Activated CD8-positive, alpha-beta memory T cell treated with anti-CD3 and anti-CD28 coated beads, Interleukin-2, amount 10 ng/mL, durations not matched to agents 7 days and 5 days (primary cell): ENCODE measurements around the gene ABCA13. TPM values are rescaled to one million over a fixed set of nuclear protein-coding genes. Genes with fewer than 3 reads are reported as not detected.

Experiments used
- ATAC-seq: fragments of 150-1000 bp; cut with Tn5 transposase; one replicate; pipeline ENCODE4 v1.10.0; 2021; ENCODE audit warnings: moderate library complexity
- CTCF ChIA-PET: fragments of 350-600 bp; sonication (Branson Sonifier 250); formaldehyde crosslinking; loops from one replicate; lab custom pipeline; 2021; ENCODE audit warnings: antibody characterized with exemption; lab: Charles Lee
- DNase-seq: peaks from one replicate; pipeline ENCODE4 v3.0.0-alpha.2; 2020
- H3K27ac Mint-ChIP-seq: one replicate; pipeline ENCODE4 v1.8.0; 2021; ENCODE audit warnings: mild to moderate bottlenecking, mixed read lengths
- H3K27me3 Mint-ChIP-seq: one replicate; pipeline ENCODE4 v1.8.0; 2021; ENCODE audit warnings: mixed read lengths
- H3K36me3 Mint-ChIP-seq: one replicate; pipeline ENCODE4 v1.8.0; 2021; ENCODE audit warnings: mild to moderate bottlenecking, mixed read lengths
- H3K4me1 Mint-ChIP-seq: one replicate; pipeline ENCODE4 v1.8.0; 2021; ENCODE audit warnings: mixed read lengths
- H3K4me3 Mint-ChIP-seq: one replicate; pipeline ENCODE4 v1.8.0; 2021; ENCODE audit warnings: mild to moderate bottlenecking, moderate library complexity, mixed read lengths
- H3K9me3 Mint-ChIP-seq: one replicate; pipeline ENCODE4 v1.8.0; 2022; ENCODE audit warnings: low read depth, mixed read lengths
- total RNA-seq, 2 experiments: library from RNA; stranded (reverse); gene quantifications; one replicate each; pipeline ENCODE4 v1.2.3, GENCODE V29; 2021

The ABCA13 gene
- total RNA-seq, 2 experiments from 2014 or later, result 0.05 to 0.06 TPM

- DNase-seq (no peak), ATAC-seq (no peak)
- H3K36me3 Mint-ChIP-seq, result no peaks in the 10 kb centered on the region
- no peaks in the 10 kb centered on the region for H3K4me1 Mint-ChIP-seq
- no peak overlapping the region for H3K4me3 Mint-ChIP-seq
- H3K27ac Mint-ChIP-seq, result no peak overlapping the region
- H3K27me3 Mint-ChIP-seq, result no peaks in the 10 kb centered on the region
- no peaks in the 10 kb centered on the region for H3K9me3 Mint-ChIP-seq
- CTCF ChIA-PET, result no interaction called here
These were observed 302.1 kb downstream of the ABCA13 start for GRCh38 chr7:48473205-48473865.

DNA sequence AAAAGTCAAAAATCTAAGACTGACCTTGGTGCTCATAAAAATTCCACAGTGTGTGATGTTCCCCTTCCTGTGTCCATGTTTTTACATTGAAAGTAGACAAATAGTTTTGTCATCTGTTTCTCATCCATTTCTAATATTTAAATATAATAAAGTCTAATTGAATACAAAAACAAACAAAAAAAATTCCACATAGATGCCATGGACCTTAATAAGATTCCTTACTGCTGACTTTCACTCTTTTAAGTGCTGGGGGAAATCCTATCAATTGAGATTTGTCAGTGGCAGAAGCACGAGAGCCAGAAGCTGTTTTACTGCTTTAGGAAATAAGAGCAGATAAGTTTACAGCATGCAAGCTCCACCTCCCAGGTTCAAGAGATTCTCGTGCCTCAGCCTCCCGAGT, 310.0 kb downstream of the ABCA13 start:
- no peaks in the 10 kb centered on the region for H3K36me3 Mint-ChIP-seq
- H3K27me3 Mint-ChIP-seq, result no peaks in the 10 kb centered on the region
- CTCF ChIA-PET, result no interaction called here
- H3K4me1 Mint-ChIP-seq, result no peaks in the 10 kb centered on the region
- no peak overlapping the region for H3K4me3 Mint-ChIP-seq
- ATAC-seq, result no peak
- no peaks in the 10 kb centered on the region for H3K9me3 Mint-ChIP-seq
- no peak overlapping the region for H3K27ac Mint-ChIP-seq
- no peak for DNase-seq

GRCh38 chr7:48497521-48497920, 326.3 kb downstream of the ABCA13 start:
- Mint-ChIP-seq H3K9me3 (no peaks in the 10 kb centered on the region), H3K27ac (no peak overlapping the region), H3K36me3 (no peaks in the 10 kb centered on the region), H3K27me3 (no peaks in the 10 kb centered on the region), H3K4me3 (no peak overlapping the region), H3K4me1 (no peaks in the 10 kb centered on the region)
- ATAC-seq (no peak), DNase-seq (no peak)
- CTCF ChIA-PET, result no interaction called here

DNA sequence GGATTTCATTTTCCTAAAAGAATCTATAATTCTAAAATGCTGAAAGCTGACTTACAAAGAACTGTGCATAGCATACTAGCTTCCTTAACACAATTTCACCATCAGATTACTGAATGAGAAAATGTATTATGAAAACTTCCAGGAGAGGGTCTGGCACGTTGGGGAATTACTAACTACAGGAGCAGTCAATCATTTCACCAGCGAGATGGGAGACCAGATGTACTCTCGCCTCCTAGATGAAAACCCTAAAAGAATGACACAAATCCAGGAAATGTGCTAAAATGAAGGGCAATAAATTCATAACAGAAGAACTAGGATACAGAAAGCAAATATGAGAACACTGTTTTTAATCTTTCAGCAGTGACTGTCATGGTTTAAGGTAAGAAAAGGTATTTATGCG, 330.8 kb downstream of the ABCA13 start:
- Mint-ChIP-seq H3K9me3 (no peaks in the 10 kb centered on the region), H3K27me3 (no peaks in the 10 kb centered on the region), H3K27ac (no peak overlapping the region), H3K4me3 (no peak overlapping the region), H3K36me3 (no peaks in the 10 kb centered on the region), H3K4me1 (no peaks in the 10 kb centered on the region)
- DNase-seq (no peak), ATAC-seq (no peak)
- CTCF ChIA-PET, result no interaction called here

- Mint-ChIP-seq H3K4me3 (no peak overlapping the region), H3K36me3 (no peaks in the 10 kb centered on the region), H3K9me3 (no peaks in the 10 kb centered on the region), H3K4me1 (no peaks in the 10 kb centered on the region), H3K27ac (no peak overlapping the region), H3K27me3 (no peaks in the 10 kb centered on the region)
- DNase-seq (no peak), ATAC-seq (no peak)
- CTCF ChIA-PET, result no interaction called here
These were observed 333.8 kb downstream of the ABCA13 start for GRCh38 chr7:48505051-48505450.

- Mint-ChIP-seq H3K36me3 (no peaks in the 10 kb centered on the region), H3K4me1 (no peaks in the 10 kb centered on the region), H3K27ac (no peak overlapping the region), H3K27me3 (no peaks in the 10 kb centered on the region), H3K9me3 (no peaks in the 10 kb centered on the region), H3K4me3 (no peak overlapping the region)
- CTCF ChIA-PET, result no interaction called here
- DNase-seq (no peak), ATAC-seq (no peak)
These were observed 334.2 kb downstream of the ABCA13 start for GRCh38 chr7:48505466-48505865.

- no peaks in the 10 kb centered on the region for H3K36me3 Mint-ChIP-seq
- H3K4me3 Mint-ChIP-seq, result no peak overlapping the region
- CTCF ChIA-PET, result no interaction called here
- no peaks in the 10 kb centered on the region for H3K9me3 Mint-ChIP-seq
- H3K27ac Mint-ChIP-seq, result no peak overlapping the region
- ATAC-seq, result no peak
- no peaks in the 10 kb centered on the region for H3K27me3 Mint-ChIP-seq
- H3K4me1 Mint-ChIP-seq, result no peaks in the 10 kb centered on the region
- no peak for DNase-seq
These were observed 335.3 kb downstream of the ABCA13 start for GRCh38 chr7:48506569-48506968.

DNA sequence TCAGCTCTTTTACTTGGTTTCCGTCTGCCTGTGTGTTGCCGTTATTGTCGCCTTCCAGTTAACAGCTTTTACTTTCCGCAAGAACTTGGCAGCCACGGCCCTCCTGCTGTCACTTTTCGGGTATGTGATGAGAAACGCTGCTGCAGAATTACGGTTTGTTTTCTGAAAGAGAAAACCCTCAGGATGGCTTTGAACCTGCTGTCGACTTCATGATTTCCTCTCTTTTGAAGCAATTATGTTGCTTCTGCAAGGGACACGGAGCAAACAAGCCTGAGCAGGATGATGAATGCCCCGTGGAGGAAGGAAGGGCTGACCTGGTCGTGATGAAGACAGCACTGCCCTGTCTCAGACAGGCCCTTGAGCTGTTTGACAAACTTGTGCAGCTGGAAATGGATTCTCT, 339.8 kb downstream of the ABCA13 start:
- Mint-ChIP-seq H3K27ac (no peak overlapping the region), H3K27me3 (no peaks in the 10 kb centered on the region), H3K36me3 (no peaks in the 10 kb centered on the region), H3K4me1 (no peaks in the 10 kb centered on the region), H3K4me3 (no peak overlapping the region), H3K9me3 (no peaks in the 10 kb centered on the region)
- no peak for ATAC-seq
- CTCF ChIA-PET, result no interaction called here
- no peak for DNase-seq

DNA sequence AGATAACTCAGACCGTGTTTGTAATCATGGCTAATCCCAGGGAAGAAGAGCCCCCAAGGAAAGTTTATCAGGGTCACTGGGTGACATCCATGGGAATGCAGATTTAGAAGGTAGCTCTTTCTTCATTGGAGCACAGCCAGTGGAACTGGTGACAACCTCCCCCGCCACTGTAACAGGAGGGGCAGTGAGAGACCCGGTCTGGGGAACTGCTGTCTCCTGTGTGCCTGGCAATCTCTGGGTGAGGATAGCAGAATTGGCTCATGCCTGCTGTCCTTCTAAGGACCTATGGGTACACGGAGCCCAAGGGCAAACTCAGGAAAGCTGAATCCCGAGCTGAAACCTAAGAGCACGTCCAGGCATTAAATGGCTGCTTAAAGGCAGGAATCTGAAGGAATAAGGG, 341.6 kb downstream of the ABCA13 start:
- DNase-seq (no peak), ATAC-seq (no peak)
- H3K27me3 Mint-ChIP-seq, result no peaks in the 10 kb centered on the region
- peaks cover 2% of the 10 kb centered on the region for H3K9me3 Mint-ChIP-seq
- CTCF ChIA-PET, result no interaction called here
- H3K4me1 Mint-ChIP-seq, result no peaks in the 10 kb centered on the region
- H3K4me3 Mint-ChIP-seq, result no peak overlapping the region
- H3K36me3 Mint-ChIP-seq, result no peaks in the 10 kb centered on the region
- H3K27ac Mint-ChIP-seq, result no peak overlapping the region

DNA sequence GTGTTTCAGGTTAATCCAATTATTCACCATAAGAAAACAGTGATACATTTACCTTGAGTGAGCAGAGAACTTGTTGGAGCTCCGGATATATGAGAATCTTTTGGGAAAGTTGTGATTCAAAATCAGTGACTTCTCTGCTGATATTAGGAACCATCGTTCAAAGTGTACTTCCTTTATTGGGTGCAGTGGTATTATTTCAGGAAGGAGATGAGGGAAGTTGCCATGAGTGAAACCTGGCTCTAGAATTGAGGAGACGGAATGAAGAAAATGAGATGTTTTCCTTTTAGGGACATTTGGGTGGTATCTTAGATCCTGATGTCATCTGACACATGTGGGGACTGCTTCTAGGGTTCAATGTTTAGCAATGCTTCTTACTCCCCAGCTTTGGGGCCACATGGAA, 343.9 kb downstream of the ABCA13 start:
- Mint-ChIP-seq H3K4me1 (no peaks in the 10 kb centered on the region), H3K9me3 (peaks cover 2% of the 10 kb centered on the region), H3K4me3 (no peak overlapping the region), H3K27ac (no peak overlapping the region), H3K27me3 (no peaks in the 10 kb centered on the region), H3K36me3 (no peaks in the 10 kb centered on the region)
- ATAC-seq (no peak), DNase-seq (no peak)
- CTCF ChIA-PET, result no interaction called here

DNA sequence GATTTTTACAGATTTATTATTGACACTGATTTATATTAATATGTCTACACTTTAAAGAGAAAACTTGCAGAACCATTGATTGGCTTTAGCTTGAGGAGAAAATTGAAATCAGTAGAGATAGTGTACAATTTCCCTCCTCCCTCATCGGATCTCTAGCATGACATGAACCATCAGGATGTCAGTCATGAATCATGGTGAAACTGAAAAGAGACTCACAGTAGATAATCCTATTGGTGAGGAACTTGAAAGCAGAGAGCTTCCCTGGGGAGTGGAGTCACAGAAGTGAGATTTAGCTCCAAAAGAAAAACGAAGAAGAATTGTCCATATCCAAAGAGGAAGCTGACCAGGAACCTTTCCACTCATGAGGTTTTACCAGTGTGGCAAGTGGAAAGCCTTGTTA, 346.8 kb downstream of the ABCA13 start:
- peaks cover 2% of the 10 kb centered on the region for H3K9me3 Mint-ChIP-seq
- no peak for DNase-seq
- no peaks in the 10 kb centered on the region for H3K4me1 Mint-ChIP-seq
- no peak overlapping the region for H3K27ac Mint-ChIP-seq
- H3K4me3 Mint-ChIP-seq, result no peak overlapping the region
- no peaks in the 10 kb centered on the region for H3K36me3 Mint-ChIP-seq
- no peaks in the 10 kb centered on the region for H3K27me3 Mint-ChIP-seq
- CTCF ChIA-PET, result no interaction called here
- ATAC-seq, result no peak

DNA sequence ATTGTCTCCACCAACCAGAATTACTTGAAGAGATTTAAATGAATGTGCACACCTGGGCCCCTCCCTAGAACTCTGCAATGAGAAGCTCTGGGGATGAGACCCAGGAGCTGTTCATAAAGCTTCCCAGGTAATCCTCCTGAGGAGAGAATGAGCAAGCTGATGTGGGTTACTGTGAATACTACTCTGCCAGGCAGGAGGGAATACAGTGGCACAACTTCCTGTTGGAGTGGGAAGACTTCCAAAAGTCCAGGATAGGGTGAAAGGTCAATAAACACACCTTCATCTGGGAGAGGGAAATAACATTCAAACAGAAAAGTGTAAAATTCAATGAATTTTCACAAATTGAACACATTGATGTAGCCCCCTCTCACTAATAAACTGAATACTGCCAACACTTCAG, 351.4 kb downstream of the ABCA13 start:
- no peak overlapping the region for H3K27ac Mint-ChIP-seq
- CTCF ChIA-PET, result no interaction called here
- DNase-seq, result no peak
- H3K4me1 Mint-ChIP-seq, result no peaks in the 10 kb centered on the region
- H3K4me3 Mint-ChIP-seq, result no peak overlapping the region
- no peaks in the 10 kb centered on the region for H3K36me3 Mint-ChIP-seq
- no peak for ATAC-seq
- no peaks in the 10 kb centered on the region for H3K9me3 Mint-ChIP-seq
- H3K27me3 Mint-ChIP-seq, result no peaks in the 10 kb centered on the region

DNA sequence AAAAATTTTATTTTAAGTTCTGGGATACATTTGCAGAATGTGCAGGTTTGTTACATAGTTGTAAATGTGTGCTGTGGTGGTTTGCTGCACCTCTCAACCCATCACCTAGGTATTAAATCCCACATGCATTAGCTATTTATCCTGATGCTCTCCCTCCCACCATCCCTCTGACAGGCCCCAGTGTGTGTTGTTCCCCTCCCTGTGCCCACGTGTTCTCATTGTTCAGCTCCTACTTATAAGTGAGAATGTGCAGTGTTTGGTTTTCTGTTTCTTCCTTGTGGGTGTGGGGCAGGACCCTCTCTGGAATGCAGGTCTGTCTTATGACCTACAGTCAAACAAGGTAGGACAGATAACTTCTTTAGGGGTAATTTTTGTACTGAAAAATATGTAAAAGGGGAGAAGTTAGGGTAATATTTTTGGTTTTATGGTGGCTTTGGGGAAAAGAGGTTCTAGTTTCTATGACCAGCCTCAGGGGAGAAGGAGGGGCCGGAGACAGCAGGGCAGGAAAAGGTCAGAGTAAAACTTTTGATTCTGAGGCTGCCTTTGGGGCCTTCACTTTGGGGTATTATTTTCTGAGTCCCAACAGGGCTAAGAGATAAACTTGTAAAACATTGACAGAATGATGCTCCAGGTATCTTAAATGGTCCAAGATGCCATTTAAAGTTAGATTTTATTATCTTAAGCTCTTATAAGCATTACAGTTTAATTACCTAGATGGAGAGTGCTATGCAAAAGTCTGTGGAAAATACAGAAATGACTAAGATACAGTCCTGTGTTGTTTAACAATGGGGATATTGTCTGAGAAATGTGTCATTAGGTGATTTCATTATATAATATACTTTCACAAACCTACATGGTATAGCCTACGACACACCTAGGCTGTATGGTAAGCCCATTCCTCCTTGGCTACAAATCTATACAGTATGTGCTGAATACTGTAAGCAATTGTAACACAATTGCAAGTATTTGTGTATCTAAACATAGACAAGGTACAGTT, 354.8 kb downstream of the ABCA13 start:
- ATAC-seq (no peak), DNase-seq (no peak)
- no peak overlapping the region for H3K27ac Mint-ChIP-seq
- CTCF ChIA-PET, result no interaction called here
- no peaks in the 10 kb centered on the region for H3K27me3 Mint-ChIP-seq
- H3K4me1 Mint-ChIP-seq, result no peaks in the 10 kb centered on the region
- no peaks in the 10 kb centered on the region for H3K9me3 Mint-ChIP-seq
- H3K4me3 Mint-ChIP-seq, result no peak overlapping the region
- H3K36me3 Mint-ChIP-seq, result no peaks in the 10 kb centered on the region

DNA sequence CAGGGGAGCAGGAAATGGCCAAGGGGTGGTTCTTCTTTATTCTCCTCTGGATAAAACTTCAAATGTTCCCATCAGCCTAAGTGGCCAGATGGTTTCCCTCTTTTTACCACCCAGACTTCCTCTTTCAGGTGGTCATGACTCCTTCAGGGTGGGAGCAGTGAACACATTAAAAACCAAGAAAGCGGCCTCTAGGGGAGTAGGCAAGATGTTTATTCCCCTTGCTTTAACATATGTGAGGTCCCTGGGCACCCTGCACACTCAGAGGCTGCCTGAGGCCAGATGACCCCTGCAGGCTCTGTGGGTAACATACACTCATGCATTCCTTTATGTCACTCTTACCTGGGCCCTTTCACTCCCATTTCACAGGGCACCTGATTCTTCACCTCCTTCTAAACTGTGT, 357.4 kb downstream of the ABCA13 start:
- no peak overlapping the region for H3K27ac Mint-ChIP-seq
- CTCF ChIA-PET, result no interaction called here
- no peak for ATAC-seq

More for the DNA sequence above, 357.4 kb downstream of the ABCA13 start:
- no peaks in the 10 kb centered on the region for H3K36me3 Mint-ChIP-seq
- no peaks in the 10 kb centered on the region for H3K27me3 Mint-ChIP-seq
- no peak for DNase-seq
- no peak overlapping the region for H3K4me3 Mint-ChIP-seq
- H3K4me1 Mint-ChIP-seq, result no peaks in the 10 kb centered on the region
- H3K9me3 Mint-ChIP-seq, result peaks cover 3% of the 10 kb centered on the region
